Tibial nerve (tissue), 4 donors: ENCODE measurements around the gene ATP7B.

ENCODE experiments used
- EP300 ChIP-seq, 2 donors: sonication (generic); formaldehyde crosslinking; IDR thresholded peaks; one replicate each; pipeline ENCODE4 v1.6.1; 2017; ENCODE audit warnings: antibody characterized with exemption in 2 of 2, mild to moderate bottlenecking in 1 of 2
- POLR2A ChIP-seq, 2 donors: fragments of 450-650 bp; IDR thresholded peaks; one replicate each; pipeline ENCODE4 v1.6.1; 2017; ENCODE audit warnings: antibody characterized with exemption in 2 of 2, mild to moderate bottlenecking in 2 of 2, moderate library complexity in 2 of 2
- TF ChIP-seq, protein P1 (sequence below), 5 experiments: fragments of 200-600 bp in 3 of 5; fragments of 450-650 bp in 2 of 5; sonication (generic) in 3 of 5; IDR thresholded peaks; one replicate each; pipeline ENCODE4 v1.5.1; 2016 to 2019; ENCODE audit warnings: antibody characterized with exemption in 5 of 5, mild to moderate bottlenecking in 3 of 5, moderate library complexity in 2 of 5

DNA sequence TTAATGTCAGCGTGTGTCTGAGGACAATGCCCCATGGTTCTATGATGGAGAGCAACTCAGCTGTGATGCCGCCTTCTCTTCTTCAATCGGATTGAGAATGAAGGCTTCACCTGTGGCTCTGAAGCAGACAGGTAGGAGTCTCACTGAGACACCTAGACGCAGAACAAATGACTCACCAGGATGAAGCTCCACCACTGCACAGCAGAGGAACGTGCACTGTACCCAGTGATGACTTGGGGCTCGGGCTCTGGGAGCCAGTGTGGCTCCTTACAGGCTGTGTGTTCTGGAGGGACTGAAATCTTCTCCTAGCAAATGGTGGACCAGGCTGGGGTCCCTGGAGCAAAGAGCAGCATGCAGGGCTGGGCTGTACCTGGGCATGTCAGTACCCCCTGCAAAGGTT is 105.5 kb downstream of the ATP7B start:
- TF ChIP-seq, protein P1, sequence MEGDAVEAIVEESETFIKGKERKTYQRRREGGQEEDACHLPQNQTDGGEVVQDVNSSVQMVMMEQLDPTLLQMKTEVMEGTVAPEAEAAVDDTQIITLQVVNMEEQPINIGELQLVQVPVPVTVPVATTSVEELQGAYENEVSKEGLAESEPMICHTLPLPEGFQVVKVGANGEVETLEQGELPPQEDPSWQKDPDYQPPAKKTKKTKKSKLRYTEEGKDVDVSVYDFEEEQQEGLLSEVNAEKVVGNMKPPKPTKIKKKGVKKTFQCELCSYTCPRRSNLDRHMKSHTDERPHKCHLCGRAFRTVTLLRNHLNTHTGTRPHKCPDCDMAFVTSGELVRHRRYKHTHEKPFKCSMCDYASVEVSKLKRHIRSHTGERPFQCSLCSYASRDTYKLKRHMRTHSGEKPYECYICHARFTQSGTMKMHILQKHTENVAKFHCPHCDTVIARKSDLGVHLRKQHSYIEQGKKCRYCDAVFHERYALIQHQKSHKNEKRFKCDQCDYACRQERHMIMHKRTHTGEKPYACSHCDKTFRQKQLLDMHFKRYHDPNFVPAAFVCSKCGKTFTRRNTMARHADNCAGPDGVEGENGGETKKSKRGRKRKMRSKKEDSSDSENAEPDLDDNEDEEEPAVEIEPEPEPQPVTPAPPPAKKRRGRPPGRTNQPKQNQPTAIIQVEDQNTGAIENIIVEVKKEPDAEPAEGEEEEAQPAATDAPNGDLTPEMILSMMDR (IDR thresholded peaks at IDR 0.05): no peak
- TF ChIP-seq EP300 (IDR thresholded peaks at IDR 0.05) (no peak), POLR2A (IDR thresholded peaks at IDR 0.05) (no peak)
